Gastrocnemius medialis (tissue), 4 donors: Measurements from ENCODE around the gene ADARB1.

Experiments
- CTCF ChIP-seq, 5 experiments: fragments of 450-650 bp in 3 of 5; fragments of 200-600 bp in 2 of 5; sonication (generic) in 2 of 5; IDR thresholded peaks in 4 of 5; conservative IDR thresholded peaks in 1 of 5; 1 replicate in 4 of 5; 2 replicates in 1 of 5; pipeline ENCODE4 v1.5.1; 2016 to 2019; ENCODE audit warnings: antibody characterized with exemption in 5 of 5, mild to moderate bottlenecking in 3 of 5, moderate library complexity in 3 of 5
- POLR2A ChIP-seq, 2 donors: fragments of 450-650 bp; IDR thresholded peaks; one replicate each; pipeline ENCODE4 v1.6.1; 2017; ENCODE audit warnings: antibody characterized with exemption in 2 of 2, mild to moderate bottlenecking in 2 of 2, moderate library complexity in 2 of 2

GRCh38 chr21:45055861-45056260 lies 18.5 kb upstream of the ADARB1 start:
- no peak for TF ChIP-seq CTCF (IDR thresholded peaks at IDR 0.05 in 4 of 5, conservative IDR thresholded peaks at IDR 0.05 in 1 of 5)
- TF ChIP-seq POLR2A (IDR thresholded peaks at IDR 0.05): no peak
